Heart right ventricle (tissue), 16 donors: ENCODE results near the gene NMUR2. TPM values are rescaled to one million over a fixed set of nuclear protein-coding genes. Genes with fewer than 3 reads are reported as not detected.

Experiments
- ATAC-seq, 8 donors: fragments of 200-7000 bp; cut with Tn5 transposase; one replicate each; pipeline ENCODE4 v1.9.1; 2020; ENCODE audit warnings: mild to moderate bottlenecking in 8 of 8, moderate library complexity in 8 of 8, moderate number of reproducible peaks in 1 of 8
- DNase-seq, 2 donors: peaks; one replicate each; pipeline ENCODE4 v3.0.0-alpha.2; 2020
- H3K27ac ChIP-seq, 10 donors: fragments of 200-600 bp; sonication (generic) in 2 of 10; one replicate each; pipeline versions ENCODE4 v1.5.0 to v1.8.0; 2020 to 2022; ENCODE audit warnings: mild to moderate bottlenecking in 3 of 10
- H3K27me3 ChIP-seq, 7 donors: fragments of 200-600 bp; one replicate each; pipeline ENCODE4 v1.8.0; 2021 to 2022; ENCODE audit warnings: mild to moderate bottlenecking in 2 of 7
- H3K36me3 ChIP-seq, 9 donors: fragments of 200-600 bp; sonication (generic) in 1 of 9; one replicate each; pipeline versions ENCODE4 v1.5.0 to v1.8.0; 2020 to 2022; ENCODE audit warnings: mild to moderate bottlenecking in 2 of 9
- H3K4me1 ChIP-seq, 9 donors: fragments of 200-600 bp; sonication (generic) in 1 of 9; one replicate each; pipeline versions ENCODE4 v1.5.0 to v1.8.0; 2020 to 2022; ENCODE audit warnings: mild to moderate bottlenecking in 4 of 9
- H3K4me3 ChIP-seq, 10 donors: fragments of 200-600 bp; sonication (generic) in 2 of 10; one replicate each; pipeline versions ENCODE4 v1.5.0 to v1.8.0; 2020 to 2022; ENCODE audit warnings: mild to moderate bottlenecking in 7 of 10, moderate library complexity in 2 of 10
- H3K9me3 ChIP-seq, 11 donors: fragments of 200-600 bp in 10 of 11; sonication (generic) in 2 of 11; one replicate each; pipeline versions ENCODE4 v1.5.0 to v1.8.0; 2013 to 2022; ENCODE audit warnings: mild to moderate bottlenecking in 2 of 11, control low read depth in 1 of 11, moderate library complexity in 1 of 11
- WGBS, 2 donors: extraction: QIAGEN DNeasy Blood & Tissue Kit; methylation state at CpG; one replicate each; pipeline ENCODE4 v1.1.7; 2013; ENCODE audit warnings: inconsistent platforms in 1 of 2; 5-methylcytosine and 5-hydroxymethylcytosine counted together
- intact Hi-C, 10 donors: fragments of 100-400 bp; cut with DNase I; formaldehyde crosslinking; loops; one replicate each; pipeline versions ENCODE4 v1.11.1 to v1.14.2; 2022
- polyA plus RNA-seq, 2 donors: library from polyadenylated mRNA; stranded (reverse); fragments of 200-250 nt; gene quantifications; one replicate each; pipeline ENCODE4 v1.2.3, GENCODE V29; 2013
- total RNA-seq, 10 donors: library from RNA; stranded (reverse); fragmentation: NEBNext Ultra II Directional in 3 of 10; extraction: Animal tissue kit (Norgen Biotek cat#: 25700) in 3 of 10; gene quantifications; one replicate each; pipeline versions ENCODE4 v1.2.1 to v1.2.4, GENCODE V29; 2021 to 2023
- TF ChIP-seq, protein P1 (sequence below), 9 donors: fragments of 200-600 bp; sonication (generic) in 2 of 9; IDR thresholded peaks; one replicate each; pipeline versions ENCODE4 v1.5.0 to v1.8.0; 2021 to 2022; ENCODE audit warnings: antibody characterized with exemption in 9 of 9, mild to moderate bottlenecking in 5 of 9, moderate library complexity in 1 of 9
- donor health status: Arrhythmogenic right ventricular cardiomyopathy.
- donor health status: ischemic (EF 13 %, LVEDD 7.1; RV severe dilation, severe dysfunction).
- donor health status: healthy with polysubstance abuse.
- donor health status: DM: no; HTN: yes; CAD: no.
- donor health status: DM: no; HTN: no; CAD: no.
- donor health status: ischemic (EF 25% LVEDD 6.9; RV normal size, moderate dysfunction).
- donor health status: ischemic (EF 25% LVEDD 5.7; RV mildly dilated, moderate dysfunction).
- donor health status: healthy.
- donor health status: DM: yes; HTN: yes; CAD: no.
- donor health status: Ischemic cardiomyopathy.
- donor health status: ischemic (EF 35%, LVEDD 5.7; RV mildly dilated, moderate dysfunction).
- donor health status: nonischemic (EF 11% LVEDD 7.7; RV severe dilation, severe dysfunction).
- donor health status: DM: yes; HTN: yes; CAD: no.
- donor health status: PGD.
- donor health status: ischemic (EF 29% LVEDD 5.4; RV normal size, mild dysfunction).
- donor health status: nonischemic (EF 23%, LVEDD 6.1; RV moderate dilation, normal function).

Gene NMUR2
- total and polyA plus RNA-seq, 12 donors = 0.15 TPM; not detected in 11

DNA sequence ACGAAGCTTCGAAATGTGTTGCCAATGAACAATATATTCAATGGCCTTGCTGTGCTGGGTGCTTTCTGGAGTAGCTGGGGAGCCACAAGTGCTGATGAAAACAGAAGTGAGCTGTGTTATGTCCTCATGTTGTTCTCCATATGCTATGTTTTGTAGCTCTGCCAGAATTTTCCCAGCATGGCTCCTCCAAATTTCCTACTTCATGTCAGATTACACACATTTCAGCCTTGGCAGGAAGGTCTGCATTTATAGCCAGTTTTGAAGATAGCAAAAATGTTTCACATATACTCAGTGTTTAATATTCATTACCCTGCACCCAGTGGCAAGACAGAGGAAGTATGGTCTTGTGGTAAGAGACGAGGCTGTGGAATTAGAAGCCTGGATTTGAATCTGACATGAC lies 22.6 kb upstream of the NMUR2 start:
- no peak for DNase-seq
- Histone ChIP-seq H3K36me3 (no peaks in the 10 kb centered on the region), H3K4me3 (no peak overlapping the region), H3K4me1 (no peaks in the 10 kb centered on the region), H3K27me3 (no peaks in the 10 kb centered on the region), H3K27ac (no peak overlapping the region), H3K9me3 (no peaks in the 10 kb centered on the region)
- intact Hi-C loops = no loop called here
- 54 to 61% methylated on average over 3 of the region's 3 CpGs for WGBS, 2 donors
- TF ChIP-seq, protein P1, sequence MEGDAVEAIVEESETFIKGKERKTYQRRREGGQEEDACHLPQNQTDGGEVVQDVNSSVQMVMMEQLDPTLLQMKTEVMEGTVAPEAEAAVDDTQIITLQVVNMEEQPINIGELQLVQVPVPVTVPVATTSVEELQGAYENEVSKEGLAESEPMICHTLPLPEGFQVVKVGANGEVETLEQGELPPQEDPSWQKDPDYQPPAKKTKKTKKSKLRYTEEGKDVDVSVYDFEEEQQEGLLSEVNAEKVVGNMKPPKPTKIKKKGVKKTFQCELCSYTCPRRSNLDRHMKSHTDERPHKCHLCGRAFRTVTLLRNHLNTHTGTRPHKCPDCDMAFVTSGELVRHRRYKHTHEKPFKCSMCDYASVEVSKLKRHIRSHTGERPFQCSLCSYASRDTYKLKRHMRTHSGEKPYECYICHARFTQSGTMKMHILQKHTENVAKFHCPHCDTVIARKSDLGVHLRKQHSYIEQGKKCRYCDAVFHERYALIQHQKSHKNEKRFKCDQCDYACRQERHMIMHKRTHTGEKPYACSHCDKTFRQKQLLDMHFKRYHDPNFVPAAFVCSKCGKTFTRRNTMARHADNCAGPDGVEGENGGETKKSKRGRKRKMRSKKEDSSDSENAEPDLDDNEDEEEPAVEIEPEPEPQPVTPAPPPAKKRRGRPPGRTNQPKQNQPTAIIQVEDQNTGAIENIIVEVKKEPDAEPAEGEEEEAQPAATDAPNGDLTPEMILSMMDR (IDR thresholded peaks at IDR 0.05) = no peak
- no peak for ATAC-seq

DNA sequence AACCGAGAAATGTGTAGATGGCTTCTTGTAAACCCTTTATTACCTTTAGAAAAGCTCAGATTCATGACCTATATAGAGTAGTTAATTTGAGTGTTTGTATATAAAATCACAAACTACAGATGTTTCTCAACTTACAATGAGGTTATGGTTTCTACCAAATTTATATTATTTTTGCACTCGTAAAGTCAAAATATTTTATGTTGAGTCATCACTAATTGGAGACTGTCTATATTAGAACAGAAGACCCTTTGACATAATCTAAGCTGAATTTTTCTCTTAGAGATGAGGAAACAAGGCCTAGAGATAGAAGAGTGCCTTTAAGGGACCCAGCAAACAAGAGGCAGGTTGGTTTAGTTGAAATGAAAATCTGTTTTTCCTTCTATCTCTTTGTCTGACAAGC lies 20.0 kb upstream of the NMUR2 start:
- ATAC-seq = no peak
- DNase-seq = no peak
- Histone ChIP-seq H3K27ac (no peak overlapping the region), H3K4me3 (no peak overlapping the region), H3K4me1 (no peaks in the 10 kb centered on the region), H3K36me3 (no peaks in the 10 kb centered on the region), H3K9me3 (no peaks in the 10 kb centered on the region), H3K27me3 (no peaks in the 10 kb centered on the region)
- TF ChIP-seq, protein P1 (IDR thresholded peaks at IDR 0.05) = no peak
- WGBS, 2 donors = 85 to 87% methylated on average over 2 of the region's 2 CpGs
- intact Hi-C loops = no loop called here

DNA sequence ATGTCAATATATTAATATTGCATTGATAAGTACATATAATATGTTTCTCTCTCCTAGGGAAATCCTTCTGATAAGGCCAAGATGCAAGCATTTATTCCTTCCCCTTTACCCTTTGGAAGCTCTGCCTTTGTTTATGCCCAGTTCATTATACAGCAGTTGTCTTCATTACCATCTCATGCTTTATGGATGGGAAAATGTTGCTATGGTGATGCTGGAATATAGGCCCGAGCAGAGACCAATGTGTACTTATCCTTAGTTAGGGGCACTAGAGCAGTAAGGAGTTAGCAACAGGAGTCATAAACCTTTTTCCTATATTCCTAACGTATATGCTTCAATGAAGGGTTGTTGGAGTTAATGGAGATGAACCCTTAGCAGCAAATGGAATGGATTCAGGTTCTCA lies 19.4 kb upstream of the NMUR2 start:
- ATAC-seq (no peak), DNase-seq (no peak)
- Histone ChIP-seq H3K27ac (no peak overlapping the region), H3K27me3 (no peaks in the 10 kb centered on the region), H3K4me3 (no peak overlapping the region), H3K36me3 (no peaks in the 10 kb centered on the region), H3K9me3 (no peaks in the 10 kb centered on the region), H3K4me1 (no peaks in the 10 kb centered on the region)
- TF ChIP-seq, protein P1 (IDR thresholded peaks at IDR 0.05) = no peak
- 85% methylated on average over 2 of the region's 2 CpGs for WGBS, 2 donors
- intact Hi-C loops = no loop called here

DNA sequence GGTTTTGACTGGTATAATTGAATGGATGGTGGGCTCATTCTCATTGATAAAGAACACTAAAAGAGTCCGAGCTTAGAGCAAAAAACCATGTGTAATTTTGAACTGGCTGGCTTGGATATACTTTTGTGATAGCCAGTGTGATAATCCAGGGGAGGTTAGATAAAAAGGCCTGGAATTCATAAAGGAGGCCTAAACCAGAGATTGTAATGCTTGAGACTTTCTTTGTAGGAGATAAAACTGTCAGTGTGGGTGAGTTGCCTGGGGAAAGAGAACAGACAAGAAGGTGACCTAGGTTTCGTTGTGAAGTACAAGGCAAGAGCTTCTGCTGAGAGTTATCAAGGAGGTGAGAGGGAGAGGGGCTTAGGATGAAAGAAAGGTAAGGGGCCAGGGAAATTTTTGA lies 17.0 kb upstream of the NMUR2 start:
- Histone ChIP-seq H3K27ac (no peak overlapping the region), H3K27me3 (no peaks in the 10 kb centered on the region), H3K4me1 (no peaks in the 10 kb centered on the region), H3K36me3 (no peaks in the 10 kb centered on the region), H3K4me3 (no peak overlapping the region), H3K9me3 (no peaks in the 10 kb centered on the region)
- TF ChIP-seq, protein P1 (IDR thresholded peaks at IDR 0.05) = no peak
- intact Hi-C loops = no loop called here
- DNase-seq = no peak
- ATAC-seq = no peak
- 29 to 45% methylated on average over 2 of the region's 2 CpGs for WGBS, 2 donors
